PFSK-1 (cell line): Measurements from ENCODE around the gene NDRG4.

ENCODE experiments used
- FOXP2 ChIP-seq: optimal IDR thresholded peaks from 2 replicates; pipeline ENCODE3; 2011; ENCODE audit warnings: borderline replicate concordance, control low read depth, inconsistent platforms; ENCODE audit not compliant: insufficient read depth; ENCODE audit errors: extremely low read length, extremely low read depth
- POLR2AphosphoS5 ChIP-seq: IDR thresholded peaks from 2 replicates; pipeline ENCODE4 v1.6.1; 2012; ENCODE audit warnings: low read depth, mild to moderate bottlenecking, control low read depth, low read length, moderate library complexity
- SIN3A ChIP-seq: IDR thresholded peaks from 2 replicates; pipeline ENCODE4 v1.6.1; 2012; ENCODE audit warnings: mild to moderate bottlenecking, low read length, moderate library complexity, borderline replicate concordance; ENCODE audit not compliant: insufficient read depth
- TAF1 ChIP-seq: IDR thresholded peaks from 2 replicates; pipeline ENCODE4 v1.6.1; 2012; ENCODE audit warnings: low read length, control low read depth, borderline replicate concordance; ENCODE audit not compliant: insufficient read depth
- TF ChIP-seq, protein P1 (sequence below), 2 experiments: IDR thresholded peaks; 2 replicates each; pipeline versions ENCODE4 v1.6.1 to v1.8.0; 2011 to 2012; ENCODE audit warnings: low read depth in 2 of 2, low read length in 2 of 2, control low read depth in 1 of 2, inconsistent platforms in 1 of 2, mild to moderate bottlenecking in 1 of 2, moderate library complexity in 1 of 2; ENCODE audit not compliant: insufficient read depth in 1 of 2

NDRG4 gene

DNA sequence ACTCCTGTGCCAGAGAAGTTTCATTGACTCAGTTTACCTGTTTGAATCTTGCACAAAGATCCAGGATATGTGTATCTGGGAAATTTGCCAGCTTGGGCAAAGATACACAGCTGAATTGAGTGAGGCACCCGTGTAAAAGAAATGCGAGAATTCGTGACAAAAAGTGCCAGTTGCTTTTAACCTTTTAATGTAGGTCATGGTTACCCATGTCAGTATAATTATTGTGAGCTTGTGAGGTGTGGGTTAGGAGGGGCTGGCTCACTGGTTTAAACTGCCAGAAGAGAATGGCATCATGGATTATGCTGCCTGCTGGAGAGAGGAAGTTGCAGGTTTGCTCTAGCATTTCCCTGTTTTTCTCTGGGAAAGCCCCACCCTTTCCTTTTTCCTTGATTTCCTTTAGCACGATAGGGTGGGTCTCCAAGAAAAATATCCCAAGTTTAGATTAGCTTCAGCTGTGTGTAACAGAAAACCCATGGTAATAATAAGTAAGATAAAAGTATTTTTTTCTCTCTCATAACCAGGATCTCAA, 24.8 kb upstream of the NDRG4 start:
- TF ChIP-seq FOXP2 = no peak
- no peak for TF ChIP-seq TAF1
- no peak for TF ChIP-seq SIN3A
- TF ChIP-seq, protein P1, sequence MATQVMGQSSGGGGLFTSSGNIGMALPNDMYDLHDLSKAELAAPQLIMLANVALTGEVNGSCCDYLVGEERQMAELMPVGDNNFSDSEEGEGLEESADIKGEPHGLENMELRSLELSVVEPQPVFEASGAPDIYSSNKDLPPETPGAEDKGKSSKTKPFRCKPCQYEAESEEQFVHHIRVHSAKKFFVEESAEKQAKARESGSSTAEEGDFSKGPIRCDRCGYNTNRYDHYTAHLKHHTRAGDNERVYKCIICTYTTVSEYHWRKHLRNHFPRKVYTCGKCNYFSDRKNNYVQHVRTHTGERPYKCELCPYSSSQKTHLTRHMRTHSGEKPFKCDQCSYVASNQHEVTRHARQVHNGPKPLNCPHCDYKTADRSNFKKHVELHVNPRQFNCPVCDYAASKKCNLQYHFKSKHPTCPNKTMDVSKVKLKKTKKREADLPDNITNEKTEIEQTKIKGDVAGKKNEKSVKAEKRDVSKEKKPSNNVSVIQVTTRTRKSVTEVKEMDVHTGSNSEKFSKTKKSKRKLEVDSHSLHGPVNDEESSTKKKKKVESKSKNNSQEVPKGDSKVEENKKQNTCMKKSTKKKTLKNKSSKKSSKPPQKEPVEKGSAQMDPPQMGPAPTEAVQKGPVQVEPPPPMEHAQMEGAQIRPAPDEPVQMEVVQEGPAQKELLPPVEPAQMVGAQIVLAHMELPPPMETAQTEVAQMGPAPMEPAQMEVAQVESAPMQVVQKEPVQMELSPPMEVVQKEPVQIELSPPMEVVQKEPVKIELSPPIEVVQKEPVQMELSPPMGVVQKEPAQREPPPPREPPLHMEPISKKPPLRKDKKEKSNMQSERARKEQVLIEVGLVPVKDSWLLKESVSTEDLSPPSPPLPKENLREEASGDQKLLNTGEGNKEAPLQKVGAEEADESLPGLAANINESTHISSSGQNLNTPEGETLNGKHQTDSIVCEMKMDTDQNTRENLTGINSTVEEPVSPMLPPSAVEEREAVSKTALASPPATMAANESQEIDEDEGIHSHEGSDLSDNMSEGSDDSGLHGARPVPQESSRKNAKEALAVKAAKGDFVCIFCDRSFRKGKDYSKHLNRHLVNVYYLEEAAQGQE (IDR thresholded peaks at IDR 0.05; ENCODE audit: insufficient read depth in 1 of 2, low read depth in 2 of 2, low read length in 2 of 2) = no peak
- TF ChIP-seq POLR2AphosphoS5 = no peak

DNA sequence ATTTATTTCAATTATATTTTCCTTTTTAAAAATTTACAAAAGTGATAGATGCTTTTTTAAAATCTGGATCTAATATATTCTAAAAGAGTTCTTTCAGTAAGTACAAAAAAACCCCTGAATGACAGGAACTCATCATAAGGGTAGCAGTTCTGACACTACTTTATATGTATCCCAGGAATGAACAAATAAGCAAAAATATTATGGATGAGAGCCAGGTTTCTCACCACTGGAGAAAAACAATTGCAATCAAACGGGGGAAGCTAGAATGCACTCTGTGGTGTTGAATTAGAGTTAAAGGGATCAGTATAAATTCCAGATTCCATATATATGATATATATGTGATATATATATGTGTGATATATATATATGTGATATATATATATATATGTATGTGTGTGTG, 23.2 kb upstream of the NDRG4 start:
- TF ChIP-seq FOXP2 (no peak), TAF1 (no peak)

DNA sequence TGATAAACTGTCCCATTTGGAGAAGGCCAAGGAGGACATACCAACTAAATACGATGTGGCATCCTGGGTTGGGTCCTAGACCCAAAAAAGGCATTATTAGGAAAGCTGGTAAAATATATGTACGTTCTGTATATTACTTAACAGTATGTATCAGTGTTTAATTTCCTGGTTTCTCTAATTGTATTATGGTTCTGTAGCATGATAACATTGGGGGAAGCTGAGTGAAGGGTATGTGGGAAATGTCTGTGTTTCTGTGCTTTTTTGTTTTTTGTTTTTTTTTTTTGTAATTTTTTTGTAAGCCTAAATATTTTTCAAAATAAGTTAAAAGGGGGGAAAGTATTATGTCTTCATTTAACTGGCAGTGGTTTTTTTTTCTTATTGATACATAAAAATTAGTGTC, 21.5 kb upstream of the NDRG4 start:
- TF ChIP-seq POLR2AphosphoS5 (no peak), SIN3A (no peak), TAF1 (no peak), FOXP2 (no peak)
- TF ChIP-seq, protein P1 (IDR thresholded peaks at IDR 0.05; ENCODE audit: insufficient read depth in 1 of 2, low read depth in 2 of 2, low read length in 2 of 2) = no peak

DNA sequence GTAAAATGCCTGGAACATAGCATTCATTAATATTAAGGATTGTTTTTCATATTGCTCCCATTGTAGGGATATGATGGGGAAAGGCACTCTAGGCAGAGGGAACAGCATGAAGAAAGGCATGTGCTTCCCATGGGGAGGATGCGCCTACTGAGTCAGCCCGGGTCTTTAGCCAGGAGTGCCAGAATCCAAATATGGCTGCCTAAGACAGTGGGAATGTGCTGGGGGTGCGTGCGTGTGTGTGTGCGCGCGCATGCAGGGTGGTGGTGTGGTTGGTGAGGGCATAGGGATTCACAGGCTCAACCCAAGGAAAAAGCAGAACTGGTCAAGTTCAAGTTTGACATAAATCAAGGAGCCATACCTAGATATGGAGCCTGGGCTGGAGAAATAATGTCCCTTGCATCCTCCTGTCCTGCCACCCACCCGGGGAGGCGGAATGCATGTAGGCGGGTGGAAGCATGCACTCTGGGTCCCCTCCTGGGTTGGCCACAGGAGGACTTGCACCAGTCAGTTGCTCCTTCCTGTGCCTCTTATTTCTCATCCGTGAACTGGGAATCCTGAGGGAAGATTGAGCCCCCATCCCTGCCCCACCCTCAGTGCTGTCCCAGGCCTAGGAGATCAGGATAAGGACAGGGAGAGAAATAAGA, 18.6 kb upstream of the NDRG4 start:
- TF ChIP-seq, protein P1 (IDR thresholded peaks at IDR 0.05; ENCODE audit: insufficient read depth in 1 of 2, low read depth in 2 of 2, low read length in 2 of 2) = no peak
- no peak for TF ChIP-seq POLR2AphosphoS5
- no peak for TF ChIP-seq TAF1
- no peak for TF ChIP-seq FOXP2
- TF ChIP-seq SIN3A = no peak

DNA sequence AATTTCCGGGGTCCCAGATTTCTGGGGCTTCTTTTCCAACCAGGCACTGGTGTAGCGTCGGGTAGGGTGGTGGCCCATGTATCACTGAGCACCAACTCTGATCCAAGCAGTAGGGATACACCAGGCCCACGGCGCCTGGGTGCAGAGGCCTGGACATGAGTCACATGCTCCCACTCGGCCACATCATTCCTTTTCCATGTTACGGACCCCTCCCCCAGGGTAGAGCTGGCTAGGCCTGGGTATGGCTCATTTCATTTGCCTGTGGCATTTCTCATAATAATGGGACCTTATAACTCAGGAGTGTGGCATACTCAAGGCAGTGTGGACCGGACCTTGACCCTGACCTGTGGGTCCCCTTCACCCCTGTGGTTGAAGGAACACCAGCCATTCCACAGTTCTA, 18.0 kb upstream of the NDRG4 start:
- TF ChIP-seq SIN3A = no peak
- TF ChIP-seq, protein P1 (IDR thresholded peaks at IDR 0.05; ENCODE audit: insufficient read depth in 1 of 2, low read depth in 2 of 2, low read length in 2 of 2) = no peak
- TF ChIP-seq FOXP2 = no peak
- no peak for TF ChIP-seq POLR2AphosphoS5
